H9 (cell line): ENCODE measurements around the gene FAM83C. TPM values are rescaled to one million over a fixed set of nuclear protein-coding genes. Genes with fewer than 3 reads are reported as not detected.

Experiments
- DNase-seq: peaks from one replicate; pipeline ENCODE4 v3.0.0-alpha.2; 2017
- H2AFZ ChIP-seq: one replicate; pipeline ENCODE4 v1.6.1; 2013; ENCODE audit warnings: mild to moderate bottlenecking, low read length, control low read depth, moderate library complexity
- H2AK5ac ChIP-seq: 2 replicates; pipeline ENCODE4 v1.6.1; 2013; ENCODE audit warnings: low read length, control low read depth, mixed read lengths; ENCODE audit not compliant: insufficient read length
- H2BK120ac ChIP-seq: one replicate; pipeline ENCODE4 v1.6.1; 2013; ENCODE audit warnings: low read depth, mild to moderate bottlenecking, low read length, control low read depth, inconsistent platforms; ENCODE audit not compliant: poor library complexity, severe bottlenecking
- H2BK12ac ChIP-seq: 2 replicates; pipeline ENCODE4 v1.6.1; 2013; ENCODE audit warnings: low read length, control low read depth, mixed read lengths, low read depth; ENCODE audit not compliant: insufficient read length
- H2BK15ac ChIP-seq: 2 replicates; pipeline ENCODE4 v1.6.1; 2013; ENCODE audit warnings: low read depth, low read length, control low read depth
- H2BK20ac ChIP-seq: one replicate; pipeline ENCODE4 v1.6.1; 2013; ENCODE audit warnings: low read depth, mild to moderate bottlenecking, low read length, control low read depth, inconsistent platforms; ENCODE audit not compliant: poor library complexity, severe bottlenecking
- H2BK5ac ChIP-seq: 2 replicates; pipeline ENCODE4 v1.6.1; 2013; ENCODE audit warnings: low read length, control low read depth, mixed read lengths; ENCODE audit not compliant: insufficient read length
- H3K14ac ChIP-seq: 2 replicates; pipeline ENCODE4 v1.6.1; 2013; ENCODE audit warnings: low read length, control low read depth; ENCODE audit not compliant: insufficient read depth
- H3K18ac ChIP-seq: 2 replicates; pipeline ENCODE4 v1.6.1; 2013; ENCODE audit warnings: low read depth, mild to moderate bottlenecking, mixed read lengths, low read length, control low read depth; ENCODE audit not compliant: insufficient read length
- H3K23ac ChIP-seq: 2 replicates; pipeline ENCODE4 v1.6.1; 2013; ENCODE audit warnings: low read length, control low read depth, mixed read lengths, low read depth; ENCODE audit not compliant: insufficient read length
- H3K23me2 ChIP-seq: 2 replicates; pipeline ENCODE4 v1.6.1; 2013; ENCODE audit warnings: low read depth, mild to moderate bottlenecking, mixed read lengths, low read length, control low read depth; ENCODE audit not compliant: insufficient read length, poor library complexity, severe bottlenecking
- H3K27ac ChIP-seq: 2 replicates; pipeline ENCODE4 v1.5.1; 2013; ENCODE audit warnings: low read length, control low read depth, mixed read lengths, low read depth; ENCODE audit not compliant: insufficient read length
- H3K27me3 ChIP-seq: 2 replicates; pipeline ENCODE4 v1.6.1; 2013; ENCODE audit warnings: low read length, control low read depth, inconsistent platforms; ENCODE audit not compliant: insufficient read depth
- H3K4ac ChIP-seq: 2 replicates; pipeline ENCODE4 v1.6.1; 2013; ENCODE audit warnings: low read depth, mild to moderate bottlenecking, control low read depth, inconsistent platforms, low read length, moderate library complexity
- H3K4me1 ChIP-seq: 2 replicates; pipeline ENCODE4 v1.6.1; 2013; ENCODE audit warnings: low read length, control low read depth, inconsistent platforms; ENCODE audit not compliant: insufficient read depth
- H3K4me2 ChIP-seq: 2 replicates; pipeline ENCODE4 v1.6.1; 2013; ENCODE audit warnings: low read length, control low read depth, mixed read lengths; ENCODE audit not compliant: insufficient read length, insufficient read depth
- H3K56ac ChIP-seq: 2 replicates; pipeline ENCODE4 v1.6.1; 2013; ENCODE audit warnings: low read depth, mild to moderate bottlenecking, mixed read lengths, low read length, control low read depth; ENCODE audit not compliant: insufficient read length
- H3K79me1 ChIP-seq: 2 replicates; pipeline ENCODE4 v1.6.1; 2013; ENCODE audit warnings: low read depth, mild to moderate bottlenecking, moderate library complexity, low read length, control low read depth, inconsistent platforms; ENCODE audit not compliant: insufficient read depth, poor library complexity, severe bottlenecking
- H3K79me2 ChIP-seq: 2 replicates; pipeline ENCODE4 v1.6.1; 2013; ENCODE audit warnings: low read length, control low read depth, inconsistent platforms; ENCODE audit not compliant: insufficient read depth
- H3K9ac ChIP-seq: 2 replicates; pipeline ENCODE4 v1.6.1; 2013; ENCODE audit warnings: low read length, control low read depth, mixed read lengths; ENCODE audit not compliant: insufficient read length; ENCODE audit errors: extremely low read depth
- H3K9me3 ChIP-seq: one replicate; pipeline ENCODE4 v1.6.1; 2013; ENCODE audit warnings: low read depth, low read length, inconsistent platforms; ENCODE audit not compliant: control insufficient read depth
- H3T11ph ChIP-seq: one replicate; pipeline ENCODE4 v1.6.1; 2013; ENCODE audit warnings: mild to moderate bottlenecking, low read length, control low read depth, inconsistent platforms
- H4K20me1 ChIP-seq: one replicate; pipeline ENCODE4 v1.6.1; 2013; ENCODE audit not compliant: control insufficient read depth, insufficient read length, insufficient read depth
- H4K5ac ChIP-seq: 2 replicates; pipeline ENCODE4 v1.6.1; 2013; ENCODE audit warnings: low read depth, mild to moderate bottlenecking, mixed read lengths, low read length, control low read depth; ENCODE audit not compliant: insufficient read length
- H4K8ac ChIP-seq: replicated peaks from 2 replicates; pipeline ENCODE4 v1.6.1; 2013; ENCODE audit warnings: low read length, control low read depth, mixed read lengths, low read depth; ENCODE audit not compliant: insufficient read length
- H4K91ac ChIP-seq: 2 replicates; pipeline ENCODE4 v1.6.1; 2013; ENCODE audit warnings: low read depth, mild to moderate bottlenecking, moderate library complexity, mixed read lengths, low read length, control low read depth; ENCODE audit not compliant: insufficient read length
- H3K27ac Mint-ChIP-seq, 3 experiments: 2 replicates in 2 of 3; 3 replicates in 1 of 3; pipeline ENCODE4 v1.8.0; 2020 to 2021; ENCODE audit warnings: mixed read lengths in 3 of 3, mild to moderate bottlenecking in 1 of 3, moderate library complexity in 1 of 3
- H3K27me3 Mint-ChIP-seq: 2 replicates; pipeline ENCODE4 v1.8.0; 2021; ENCODE audit warnings: low read depth, mild to moderate bottlenecking, moderate library complexity, mixed read lengths
- H3K36me3 Mint-ChIP-seq, 3 experiments: 2 replicates in 2 of 3; 3 replicates in 1 of 3; pipeline ENCODE4 v1.8.0; 2020 to 2021; ENCODE audit warnings: low read depth in 3 of 3, mixed read lengths in 3 of 3; ENCODE audit not compliant: insufficient read depth in 1 of 3
- H3K4me1 Mint-ChIP-seq, 2 experiments: 2 replicates each; pipeline ENCODE4 v1.8.0; 2020; ENCODE audit warnings: mixed read lengths in 2 of 2
- H3K4me3 Mint-ChIP-seq, 2 experiments: 2 replicates in 1 of 2; 3 replicates in 1 of 2; pipeline ENCODE4 v1.8.0; 2020 to 2021; ENCODE audit warnings: mild to moderate bottlenecking in 2 of 2, mixed read lengths in 2 of 2, moderate library complexity in 1 of 2
- H3K9me3 Mint-ChIP-seq, 2 experiments: 2 replicates in 1 of 2; 3 replicates in 1 of 2; pipeline ENCODE4 v1.8.0; 2020; ENCODE audit warnings: mild to moderate bottlenecking in 2 of 2, mixed read lengths in 2 of 2, moderate library complexity in 1 of 2
- total RNA-seq: library from RNA; stranded (reverse); gene quantifications from 2 replicates; pipeline ENCODE4 v1.2.1, GENCODE V29; 2021
- TF ChIP-seq, protein P1 (sequence below): fragments of 200-600 bp; sonication (generic); conservative IDR thresholded peaks from 3 replicates; pipeline ENCODE4 v1.8.0; 2021; ENCODE audit warnings: antibody characterized with exemption, mild to moderate bottlenecking

Gene FAM83C
- total RNA-seq, 1 experiment from 2014 or later = not detected

DNA sequence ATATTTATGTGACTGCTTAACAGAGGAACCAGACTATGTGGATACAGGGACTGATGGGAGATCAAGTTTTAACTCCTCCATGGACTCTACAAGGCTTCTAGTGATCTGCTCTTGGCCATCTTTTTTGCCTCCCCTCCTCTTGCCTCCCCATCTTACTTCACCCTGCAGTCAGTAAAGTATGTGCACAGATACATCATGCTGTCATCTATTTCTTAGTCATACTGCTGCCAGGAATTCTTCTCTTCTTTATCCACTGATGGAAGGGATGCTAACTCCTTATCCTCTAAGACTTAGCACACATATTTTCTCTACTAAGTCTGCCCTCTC lies 27.6 kb upstream of the FAM83C start:
- peaks cover 7% of the 10 kb centered on the region; the same call in 1 of the 2 replicates for H3K4me1 ChIP-seq
- TF ChIP-seq, protein P1, sequence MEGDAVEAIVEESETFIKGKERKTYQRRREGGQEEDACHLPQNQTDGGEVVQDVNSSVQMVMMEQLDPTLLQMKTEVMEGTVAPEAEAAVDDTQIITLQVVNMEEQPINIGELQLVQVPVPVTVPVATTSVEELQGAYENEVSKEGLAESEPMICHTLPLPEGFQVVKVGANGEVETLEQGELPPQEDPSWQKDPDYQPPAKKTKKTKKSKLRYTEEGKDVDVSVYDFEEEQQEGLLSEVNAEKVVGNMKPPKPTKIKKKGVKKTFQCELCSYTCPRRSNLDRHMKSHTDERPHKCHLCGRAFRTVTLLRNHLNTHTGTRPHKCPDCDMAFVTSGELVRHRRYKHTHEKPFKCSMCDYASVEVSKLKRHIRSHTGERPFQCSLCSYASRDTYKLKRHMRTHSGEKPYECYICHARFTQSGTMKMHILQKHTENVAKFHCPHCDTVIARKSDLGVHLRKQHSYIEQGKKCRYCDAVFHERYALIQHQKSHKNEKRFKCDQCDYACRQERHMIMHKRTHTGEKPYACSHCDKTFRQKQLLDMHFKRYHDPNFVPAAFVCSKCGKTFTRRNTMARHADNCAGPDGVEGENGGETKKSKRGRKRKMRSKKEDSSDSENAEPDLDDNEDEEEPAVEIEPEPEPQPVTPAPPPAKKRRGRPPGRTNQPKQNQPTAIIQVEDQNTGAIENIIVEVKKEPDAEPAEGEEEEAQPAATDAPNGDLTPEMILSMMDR = no peak

More for the DNA sequence above, 27.6 kb upstream of the FAM83C start:
- no peak overlapping the region for H3K56ac ChIP-seq
- H3K9me3 Mint-ChIP-seq = no peaks in the 10 kb centered on the region
- no peaks in the 10 kb centered on the region for H3K9me3 ChIP-seq
- H2AK5ac ChIP-seq = no peak overlapping the region
- H3K4me3 Mint-ChIP-seq = no peak overlapping the region
- H3K36me3 Mint-ChIP-seq = no peaks in the 10 kb centered on the region
- no peak for DNase-seq
- H3K9ac ChIP-seq = no peak overlapping the region
- H3K23ac ChIP-seq = no peak overlapping the region
- H3K4me1 Mint-ChIP-seq = peaks cover 19 to 23% of the 10 kb centered on the region in 2 experiments
- H2AFZ ChIP-seq = no peak overlapping the region
- H4K8ac ChIP-seq = no peak overlapping the region
- H2BK20ac ChIP-seq = no peak overlapping the region
- no peak overlapping the region for H2BK12ac ChIP-seq
- H2BK15ac ChIP-seq = no peak overlapping the region
- H3K27ac Mint-ChIP-seq = peak overlapping the region in 1 of 3 experiments; percentile 56; a peak in 2 of 7 replicates
- no peak overlapping the region for H3T11ph ChIP-seq
- H3K23me2 ChIP-seq = no peaks in the 10 kb centered on the region
- no peaks in the 10 kb centered on the region for H3K27me3 ChIP-seq
- no peak overlapping the region for H3K18ac ChIP-seq
- no peak overlapping the region for H2BK5ac ChIP-seq
- no peaks in the 10 kb centered on the region for H3K79me2 ChIP-seq
- no peak overlapping the region for H4K91ac ChIP-seq
- no peaks in the 10 kb centered on the region for H3K79me1 ChIP-seq
- no peak overlapping the region for H3K27ac ChIP-seq
- no peak overlapping the region for H3K4ac ChIP-seq
- no peak overlapping the region for H4K5ac ChIP-seq
- H3K14ac ChIP-seq = no peak overlapping the region
- no peak overlapping the region for H2BK120ac ChIP-seq
- H4K20me1 ChIP-seq = no peaks in the 10 kb centered on the region
- H3K27me3 Mint-ChIP-seq = no peaks in the 10 kb centered on the region
- H3K4me2 ChIP-seq = no peak overlapping the region
